Osteoblast (primary cell): Measurements from ENCODE around the gene SLC25A17. TPM values are rescaled to one million over a fixed set of nuclear protein-coding genes. Genes with fewer than 3 reads are reported as not detected.
"Not testable (repeated sequence)": the region's sequence is repeated elsewhere in the genome, so short reads cannot be mapped to it uniquely, and the experiment has no call there.

Experiments
- DNase-seq: peaks from one replicate; pipeline ENCODE4 v3.0.0; 2011; ENCODE audit warnings: low spot score, mixed read lengths; ENCODE audit not compliant: insufficient read length; ENCODE audit errors: missing footprints
- H2AFZ ChIP-seq: 2 replicates; pipeline ENCODE4 v1.6.0; 2011; ENCODE audit warnings: mild to moderate bottlenecking, low read length
- H3K27ac ChIP-seq: 2 replicates; pipeline ENCODE4 v1.5.1; 2011; ENCODE audit warnings: mild to moderate bottlenecking, low read depth, low read length, moderate library complexity
- H3K27me3 ChIP-seq: 2 replicates; pipeline ENCODE4 v1.6.0; 2012; ENCODE audit warnings: mild to moderate bottlenecking, control low read depth, inconsistent platforms, low read length, moderate library complexity; ENCODE audit not compliant: insufficient read depth
- H3K36me3 ChIP-seq: 2 replicates; pipeline ENCODE4 v1.5.1; 2011; ENCODE audit warnings: mild to moderate bottlenecking, low read length, control low read depth, moderate library complexity; ENCODE audit not compliant: insufficient read depth
- H3K4me1 ChIP-seq: 2 replicates; pipeline ENCODE4 v1.5.1; 2011; ENCODE audit warnings: mild to moderate bottlenecking, low read length, control low read depth, moderate library complexity; ENCODE audit not compliant: insufficient read depth
- H3K4me2 ChIP-seq: 2 replicates; pipeline ENCODE4 v1.6.0; 2011; ENCODE audit warnings: mild to moderate bottlenecking, low read length; ENCODE audit not compliant: insufficient read depth
- H3K4me3 ChIP-seq: fragments of 200-600 bp; sonication (generic); 3 replicates; pipeline ENCODE4 v1.5.1; 2012; ENCODE audit warnings: mild to moderate bottlenecking, low read length, inconsistent platforms; ENCODE audit not compliant: insufficient read depth
- H3K79me2 ChIP-seq: 2 replicates; pipeline ENCODE4 v1.6.0; 2012; ENCODE audit warnings: mild to moderate bottlenecking, low read length, control low read depth, inconsistent platforms; ENCODE audit not compliant: insufficient read depth
- H3K9me3 ChIP-seq: 2 replicates; pipeline ENCODE4 v1.5.1; 2011; ENCODE audit warnings: low read depth, low read length, control low read depth
- H4K20me1 ChIP-seq: 2 replicates; pipeline ENCODE4 v1.6.0; 2012; ENCODE audit warnings: mild to moderate bottlenecking, low read length, control low read depth; ENCODE audit not compliant: insufficient read depth
- CTCF ChIP-seq: IDR thresholded peaks from 2 replicates; pipeline ENCODE4 v1.5.1; 2011; ENCODE audit warnings: mild to moderate bottlenecking, low read depth, low read length, moderate library complexity; ENCODE audit errors: extremely low read depth
- total RNA-seq: library from RNA; depleted of rRNA; stranded (reverse); fragments of >200 nt; gene quantifications from 2 replicates; pipeline ENCODE4 v1.2.3, GENCODE V29; 2012

Gene SLC25A17
- total RNA-seq, 1 donor, result 16.3 TPM

- peak overlapping the region; percentile 98 for H3K4me2 ChIP-seq
- peaks cover 34% of the 10 kb centered on the region for H3K4me1 ChIP-seq
- peaks cover 16% of the 10 kb centered on the region for H4K20me1 ChIP-seq
- TF ChIP-seq CTCF, result no peak
- H2AFZ ChIP-seq, result peak overlapping the region; percentile 83
- peaks cover 94% of the 10 kb centered on the region for H3K79me2 ChIP-seq
- no peaks in the 10 kb centered on the region for H3K9me3 ChIP-seq
- peak overlapping the region; percentile 97 for H3K27ac ChIP-seq
- DNase-seq, result no peak
- peaks cover 2% of the 10 kb centered on the region for H3K36me3 ChIP-seq
- H3K27me3 ChIP-seq, result no peaks in the 10 kb centered on the region
- H3K4me3 ChIP-seq, result peak overlapping the region; percentile 98
Observed at GRCh38 chr22:40855071-40855978, 36.2 kb upstream of the SLC25A17 start.

GRCh38 chr22:40853961-40854360, 34.8 kb upstream of the SLC25A17 start:
- Histone ChIP-seq H4K20me1 (peaks cover 16% of the 10 kb centered on the region), H3K4me2 (peak overlapping the region; percentile 98), H3K27ac (peak overlapping the region; percentile 97), H3K79me2 (peaks cover 93% of the 10 kb centered on the region), H3K36me3 (peaks cover 13% of the 10 kb centered on the region), H3K27me3 (no peaks in the 10 kb centered on the region), H3K4me1 (peaks cover 34% of the 10 kb centered on the region), H2AFZ (no peak overlapping the region), H3K4me3 (no peak overlapping the region), H3K9me3 (no peaks in the 10 kb centered on the region)
- no peak for TF ChIP-seq CTCF
- DNase-seq, result no peak

- peaks cover 19% of the 10 kb centered on the region for H3K36me3 ChIP-seq
- H2AFZ ChIP-seq, result no peak overlapping the region
- H3K4me2 ChIP-seq, result peak overlapping the region; percentile 98
- H3K9me3 ChIP-seq, result no peaks in the 10 kb centered on the region
- no peak for DNase-seq
- no peak for TF ChIP-seq CTCF
- H4K20me1 ChIP-seq, result peaks cover 16% of the 10 kb centered on the region
- peaks cover 93% of the 10 kb centered on the region for H3K79me2 ChIP-seq
- H3K27ac ChIP-seq, result peak overlapping the region; percentile 97
- peaks cover 34% of the 10 kb centered on the region for H3K4me1 ChIP-seq
- no peaks in the 10 kb centered on the region for H3K27me3 ChIP-seq
- H3K4me3 ChIP-seq, result peak overlapping the region; percentile 7
Observed at GRCh38 chr22:40853333-40853732, 34.2 kb upstream of the SLC25A17 start.

- not testable (repeated sequence) for H2AFZ ChIP-seq, H3K4me1 ChIP-seq, H3K27me3 ChIP-seq, DNase-seq, H3K4me3 ChIP-seq, H3K27ac ChIP-seq, H3K9me3 ChIP-seq, H3K4me2 ChIP-seq
- H3K79me2 ChIP-seq, result peaks cover 93% of the 10 kb centered on the region
- H4K20me1 ChIP-seq, result peaks cover 13% of the 10 kb centered on the region
- H3K36me3 ChIP-seq, result peaks cover 82% of the 10 kb centered on the region
Observed at GRCh38 chr22:40845816-40846215, 26.7 kb upstream of the SLC25A17 start.
